Measurements from ENCODE around the gene RIOX2. TPM values are rescaled to one million over a fixed set of nuclear protein-coding genes. Genes with fewer than 3 reads are reported as not detected.

RIOX2 gene
- total and polyA plus RNA-seq, 2 donors (not counting 1 experiment from before 2014, with no cell fraction given): 18.5 to 23.6 TPM

GRCh38 chr3:97983933-97984491, 11.8 kb upstream of the RIOX2 start:
- Histone ChIP-seq H3K27me3 (replicated peaks in 1 of 4; ENCODE audit: control extremely low read depth in 1 of 4, control insufficient read depth in 3 of 4, insufficient read depth in 4 of 4, low read length in 3 of 4) (no peaks in the 10 kb centered on the region), H3K4me3 (ENCODE audit: control extremely low read depth in 1 of 5, extremely low read depth in 1 of 5, insufficient read depth in 1 of 5, low read depth in 2 of 5, low read length in 4 of 5) (no peak overlapping the region), H3K4me1 (ENCODE audit: control insufficient read depth in 2 of 2, insufficient read depth in 2 of 2, low read length in 2 of 2) (no peaks in the 10 kb centered on the region), H3K79me2 (ENCODE audit: control insufficient read depth, insufficient read depth, low read length) (no peaks in the 10 kb centered on the region), H3K4me2 (replicated peaks; ENCODE audit: low read depth, low read length, poor library complexity, severe bottlenecking) (no peak overlapping the region), H3K9me3 (ENCODE audit: control extremely low read depth in 1 of 3, control insufficient read depth in 2 of 3, insufficient read depth in 1 of 3, low read length in 2 of 3) (no peaks in the 10 kb centered on the region), H3K9ac (ENCODE audit: low read length) (no peak overlapping the region), H3K27ac (ENCODE audit: low read length in 2 of 2) (no peak overlapping the region), H2AFZ (ENCODE audit: insufficient read depth, low read depth, low read length, poor library complexity, severe bottlenecking) (no peak overlapping the region), H3K36me3 (replicated peaks in 1 of 2; ENCODE audit: control extremely low read depth in 1 of 2, control insufficient read depth in 1 of 2, extremely low read depth in 1 of 2, insufficient read depth in 2 of 2, low read length in 1 of 2) (no peaks in the 10 kb centered on the region), H4K20me1 (ENCODE audit: control insufficient read depth, insufficient read depth, low read length, poor library complexity, severe bottlenecking) (no peaks in the 10 kb centered on the region)
- WGBS (ENCODE audit: insufficient coverage): no CpG with 5 or more reads among the region's 2 CpGs
- TF ChIP-seq EZH2 (IDR thresholded peaks at IDR 0.05; ENCODE audit: borderline replicate concordance, insufficient read depth, low read depth, low read length, poor library complexity, severe bottlenecking) (no peak), CTCF (IDR thresholded peaks at IDR 0.05) (no peak)
- Mint-ChIP-seq H3K4me3 (no peak overlapping the region), H3K27me3 (peaks cover 9% of the 10 kb centered on the region), H3K9me3 (ENCODE audit: insufficient read depth) (no peaks in the 10 kb centered on the region), H3K4me1 (no peaks in the 10 kb centered on the region), H3K27ac (no peak overlapping the region)
- no peak for ATAC-seq (ENCODE audit: low read depth)
- no peak for DNase-seq
- intact Hi-C loops (cut with micrococcal nuclease): no loop called here
- ChIA-PET CTCF (interaction anchor here (0.7 kb wide), 1 partner anchor 17 kb away, joined by 3 read pairs; no protein-coding TSS in a partner anchor), POLR2A (no interaction called here)

- no peaks in the 10 kb centered on the region for H3K4me1 ChIP-seq (ENCODE audit: control insufficient read depth in 2 of 2, insufficient read depth in 2 of 2, low read length in 2 of 2)
- TF ChIP-seq EZH2 (IDR thresholded peaks at IDR 0.05; ENCODE audit: borderline replicate concordance, insufficient read depth, low read depth, low read length, poor library complexity, severe bottlenecking): no peak
- no peak for TF ChIP-seq CTCF (IDR thresholded peaks at IDR 0.05)
- CTCF ChIA-PET: interaction anchor here (0.6 kb wide), 1 partner anchor 57 kb away, joined by 3 read pairs; no protein-coding TSS in a partner anchor
- no peaks in the 10 kb centered on the region for H3K27me3 ChIP-seq (replicated peaks in 1 of 4; ENCODE audit: control extremely low read depth in 1 of 4, control insufficient read depth in 3 of 4, insufficient read depth in 4 of 4, low read length in 3 of 4)
- Mint-ChIP-seq H3K9me3 (ENCODE audit: insufficient read depth) (no peaks in the 10 kb centered on the region), H3K4me1 (no peaks in the 10 kb centered on the region), H3K27ac (no peak overlapping the region), H3K4me3 (no peak overlapping the region), H3K27me3 (peaks cover 4% of the 10 kb centered on the region)
- no peak overlapping the region for H3K4me3 ChIP-seq (ENCODE audit: control extremely low read depth in 1 of 5, extremely low read depth in 1 of 5, insufficient read depth in 1 of 5, low read depth in 2 of 5, low read length in 4 of 5)
- no peak overlapping the region for H3K27ac ChIP-seq (ENCODE audit: low read length in 2 of 2)
- WGBS (ENCODE audit: insufficient coverage): 0% methylated on average over 1 of the region's 3 CpGs
- no peaks in the 10 kb centered on the region for H4K20me1 ChIP-seq (ENCODE audit: control insufficient read depth, insufficient read depth, low read length, poor library complexity, severe bottlenecking)
- POLR2A ChIA-PET: no interaction called here
- H3K79me2 ChIP-seq (ENCODE audit: control insufficient read depth, insufficient read depth, low read length): no peaks in the 10 kb centered on the region
- H3K9ac ChIP-seq (ENCODE audit: low read length): no peak overlapping the region
- H3K9me3 ChIP-seq (ENCODE audit: control extremely low read depth in 1 of 3, control insufficient read depth in 2 of 3, insufficient read depth in 1 of 3, low read length in 2 of 3): no peaks in the 10 kb centered on the region
- H3K4me2 ChIP-seq (replicated peaks; ENCODE audit: low read depth, low read length, poor library complexity, severe bottlenecking): no peak overlapping the region
- H2AFZ ChIP-seq (ENCODE audit: insufficient read depth, low read depth, low read length, poor library complexity, severe bottlenecking): no peak overlapping the region
- H3K36me3 ChIP-seq (replicated peaks in 1 of 2; ENCODE audit: control extremely low read depth in 1 of 2, control insufficient read depth in 1 of 2, extremely low read depth in 1 of 2, insufficient read depth in 2 of 2, low read length in 1 of 2): no peaks in the 10 kb centered on the region
- intact Hi-C loops (cut with micrococcal nuclease): no loop called here
- DNase-seq (no peak), ATAC-seq (ENCODE audit: low read depth) (no peak)
Measured at GRCh38 chr3:97981886-97982285, 9.7 kb upstream of the RIOX2 start.

All from B cell (primary cell).